Right lobe of liver (tissue), 4 donors: ENCODE data around the gene TIAL1.

Experiments
- POLR2A ChIP-seq: fragments of 450-650 bp; IDR thresholded peaks from one replicate; pipeline ENCODE4 v1.6.1; 2017; ENCODE audit warnings: antibody characterized with exemption, mild to moderate bottlenecking
- TF ChIP-seq, protein P1 (sequence below), 4 donors: fragments of 200-600 bp in 3 of 4; fragments of 450-650 bp in 1 of 4; IDR thresholded peaks; one replicate each; pipeline versions ENCODE4 v1.5.1 to v1.8.0; 2016 to 2022; ENCODE audit warnings: antibody characterized with exemption in 4 of 4, mild to moderate bottlenecking in 2 of 4
- donor health status: DM: no; HTN: no; CAD: no.
- donor health status: DM: no; HTN: no; CAD: no.
- donor health status: DM: no; HTN: yes; CAD: no.

DNA sequence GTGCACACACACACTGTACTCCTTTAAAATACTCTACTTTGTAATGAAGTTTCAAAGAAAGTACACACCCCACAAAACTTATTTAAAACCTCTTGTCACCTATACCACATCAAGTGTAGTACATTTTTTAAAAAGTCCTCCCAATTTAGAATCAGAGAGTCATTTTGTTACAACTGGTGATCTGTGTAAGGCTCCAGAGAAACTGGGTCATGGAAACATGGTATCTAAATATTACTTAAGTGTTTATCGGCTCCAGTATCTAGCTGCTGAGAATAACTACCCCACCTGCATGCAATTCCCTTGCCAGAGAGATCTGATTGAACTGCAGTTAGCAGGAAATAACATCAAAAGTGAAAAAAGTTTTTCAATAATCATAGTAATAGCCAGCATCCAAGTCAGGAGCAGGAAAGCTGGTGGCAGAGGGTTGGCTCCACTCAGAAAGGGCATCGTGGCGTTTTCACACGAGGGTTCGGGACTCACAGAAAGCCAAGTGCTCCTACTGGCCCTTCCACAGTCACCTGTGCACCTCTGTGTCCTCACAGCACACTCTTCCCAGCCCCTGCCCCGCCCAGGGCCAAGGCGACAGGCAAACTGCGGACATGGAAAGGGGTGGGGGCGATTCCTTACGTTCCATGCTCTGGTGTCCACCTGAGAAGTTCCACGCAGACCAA, 60.8 kb downstream of the TIAL1 start:
- no peak for TF ChIP-seq POLR2A
- TF ChIP-seq, protein P1, sequence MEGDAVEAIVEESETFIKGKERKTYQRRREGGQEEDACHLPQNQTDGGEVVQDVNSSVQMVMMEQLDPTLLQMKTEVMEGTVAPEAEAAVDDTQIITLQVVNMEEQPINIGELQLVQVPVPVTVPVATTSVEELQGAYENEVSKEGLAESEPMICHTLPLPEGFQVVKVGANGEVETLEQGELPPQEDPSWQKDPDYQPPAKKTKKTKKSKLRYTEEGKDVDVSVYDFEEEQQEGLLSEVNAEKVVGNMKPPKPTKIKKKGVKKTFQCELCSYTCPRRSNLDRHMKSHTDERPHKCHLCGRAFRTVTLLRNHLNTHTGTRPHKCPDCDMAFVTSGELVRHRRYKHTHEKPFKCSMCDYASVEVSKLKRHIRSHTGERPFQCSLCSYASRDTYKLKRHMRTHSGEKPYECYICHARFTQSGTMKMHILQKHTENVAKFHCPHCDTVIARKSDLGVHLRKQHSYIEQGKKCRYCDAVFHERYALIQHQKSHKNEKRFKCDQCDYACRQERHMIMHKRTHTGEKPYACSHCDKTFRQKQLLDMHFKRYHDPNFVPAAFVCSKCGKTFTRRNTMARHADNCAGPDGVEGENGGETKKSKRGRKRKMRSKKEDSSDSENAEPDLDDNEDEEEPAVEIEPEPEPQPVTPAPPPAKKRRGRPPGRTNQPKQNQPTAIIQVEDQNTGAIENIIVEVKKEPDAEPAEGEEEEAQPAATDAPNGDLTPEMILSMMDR (IDR thresholded peaks at IDR 0.05), result no peak
